H1 (cell line): Measurements from ENCODE around the gene TFF2. TPM values are rescaled to one million over a fixed set of nuclear protein-coding genes. Genes with fewer than 3 reads are reported as not detected.

Source experiments
- EZH2 ChIP-seq: fragments of 200-600 bp; sonication (generic); IDR thresholded peaks from 2 replicates; pipeline ENCODE4 v1.7.1; 2012; ENCODE audit warnings: low read depth, mild to moderate bottlenecking, moderate library complexity, low read length, inconsistent platforms; ENCODE audit not compliant: severe bottlenecking
- polyA plus RNA-seq, 7 experiments: library from polyadenylated mRNA; depleted of rRNA in 3 of 7; stranded (reverse) in 5 of 7; unstranded in 2 of 7; fragments of >200 nt in 5 of 7; fragments of 200-250 nt in 2 of 7; gene quantifications; 1 replicate in 5 of 7; 2 replicates in 1 of 7; 4 replicates in 1 of 7; pipeline versions ENCODE4 v1.2.1 to v1.2.3, GENCODE V29; 2011 to 2013; ENCODE audit warnings: missing spikeins in 2 of 7, mixed read lengths in 2 of 7
- total RNA-seq: library from RNA; stranded (reverse); fragmentation: NEBNext Ultra II Directional; extraction: Animal tissue kit (Norgen Biotek cat#: 25700); gene quantifications from 2 replicates; pipeline ENCODE4 v1.2.1, GENCODE V29; 2021

Gene TFF2
- total and polyA plus RNA-seq, 2 of the 8 experiments (the other 6 are each of a cell fraction or from before 2014, with no cell fraction given) = not detected

DNA sequence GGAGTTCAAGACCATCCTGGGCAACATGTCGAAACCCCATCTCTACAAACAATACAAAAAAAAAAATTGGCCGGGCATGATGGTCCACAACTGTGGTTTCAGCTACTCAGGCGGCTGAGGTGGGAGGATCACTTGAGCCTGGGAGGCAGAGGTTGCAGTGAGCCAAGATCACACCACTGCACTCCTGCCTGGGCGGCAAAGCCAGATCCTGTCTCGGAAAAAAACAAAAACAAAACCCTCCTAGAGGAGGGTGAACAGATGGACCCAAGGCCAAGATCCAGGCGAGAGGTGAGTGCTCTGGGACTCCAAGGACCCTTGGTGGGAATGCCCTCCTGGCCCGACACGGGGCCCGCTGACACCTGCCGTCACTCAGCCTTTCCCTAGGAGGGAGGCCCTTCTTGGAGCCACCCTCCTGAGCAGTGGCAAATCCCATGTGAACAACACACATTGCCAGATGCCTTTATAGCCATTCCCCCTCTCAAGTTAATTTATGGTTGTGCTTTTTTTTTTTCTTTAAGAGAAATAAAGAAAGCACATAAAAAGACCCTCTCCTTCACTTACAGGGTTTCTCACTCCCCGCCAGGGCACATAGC lies 380 bp downstream of the TFF2 start (continued):
- TF ChIP-seq EZH2 = no peak
